ENCODE measurements around the gene TEX14. TPM values are rescaled to one million over a fixed set of nuclear protein-coding genes. Genes with fewer than 3 reads are reported as not detected.
"Not testable (repeated sequence)": the region's sequence is repeated elsewhere in the genome, so short reads cannot be mapped to it uniquely, and the experiment has no call there.

Gene TEX14
- total RNA-seq, 1 experiment from 2014 or later = not detected

DNA sequence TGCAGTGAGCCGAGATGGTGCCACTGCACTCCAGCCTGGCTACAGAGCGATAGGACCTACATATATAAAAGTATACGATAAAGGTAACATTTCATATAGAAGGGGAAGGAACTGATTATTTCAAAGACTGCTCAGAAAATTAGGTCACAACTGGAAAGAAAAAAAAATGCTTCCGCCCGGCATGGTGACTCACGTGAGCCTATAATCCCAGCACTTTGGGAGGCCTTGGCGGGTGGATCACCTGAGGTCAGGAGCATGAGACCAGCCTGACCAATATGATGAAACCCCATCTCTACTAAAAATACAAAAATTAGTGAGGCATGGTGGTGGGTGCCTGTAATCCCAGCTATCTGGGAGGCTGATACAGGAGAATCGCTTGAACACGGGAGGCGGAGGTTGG, 7.8 kb downstream of the TEX14 start:
- no peaks in the 10 kb centered on the region for H3K4me1 ChIP-seq (ENCODE audit: low read length)
- H3K9me3 ChIP-seq (ENCODE audit: low read length) = no peaks in the 10 kb centered on the region
- no peak overlapping the region for H3K27ac ChIP-seq (ENCODE audit: low read length)
- H3K36me3 ChIP-seq (ENCODE audit: insufficient read depth, low read length) = no peaks in the 10 kb centered on the region
- no peak for DNase-seq
- no peak overlapping the region for H3K9ac ChIP-seq (ENCODE audit: low read length)
- H3K79me2 ChIP-seq (ENCODE audit: low read length) = no peaks in the 10 kb centered on the region
- H2AFZ ChIP-seq (ENCODE audit: low read length) = no peak overlapping the region
- H3K27me3 ChIP-seq (ENCODE audit: low read length) = no peaks in the 10 kb centered on the region
- no peak overlapping the region for H3K4me2 ChIP-seq (ENCODE audit: low read depth, low read length, poor library complexity, severe bottlenecking)
- H3K9me2 ChIP-seq (replicated peaks; ENCODE audit: insufficient read depth, low read length) = no peaks in the 10 kb centered on the region
- H4K20me1 ChIP-seq (ENCODE audit: insufficient read depth, low read depth, low read length) = no peaks in the 10 kb centered on the region
- H3K4me3 ChIP-seq (ENCODE audit: low read length) = no peak overlapping the region

- no peaks in the 10 kb centered on the region for H3K79me2 ChIP-seq (ENCODE audit: low read length)
- H4K20me1 ChIP-seq (ENCODE audit: insufficient read depth, low read depth, low read length) = no peaks in the 10 kb centered on the region
- H3K9me2 ChIP-seq (replicated peaks; ENCODE audit: insufficient read depth, low read length) = no peaks in the 10 kb centered on the region
- H3K9me3 ChIP-seq (ENCODE audit: low read length) = no peaks in the 10 kb centered on the region
- no peak overlapping the region for H3K9ac ChIP-seq (ENCODE audit: low read length)
- H3K27ac ChIP-seq (ENCODE audit: low read length) = no peak overlapping the region
- no peaks in the 10 kb centered on the region for H3K4me1 ChIP-seq (ENCODE audit: low read length)
- H3K4me2 ChIP-seq (ENCODE audit: low read depth, low read length, poor library complexity, severe bottlenecking) = no peak overlapping the region
- no peak overlapping the region for H2AFZ ChIP-seq (ENCODE audit: low read length)
- no peaks in the 10 kb centered on the region for H3K27me3 ChIP-seq (ENCODE audit: low read length)
- no peak overlapping the region for H3K4me3 ChIP-seq (ENCODE audit: low read length)
- H3K36me3 ChIP-seq (ENCODE audit: insufficient read depth, low read length) = no peaks in the 10 kb centered on the region
- no peak for DNase-seq
These were observed 11.8 kb downstream of the TEX14 start for GRCh38 chr17:58680038-58680369.

- no peak overlapping the region for H3K27ac ChIP-seq (ENCODE audit: low read length)
- no peak overlapping the region for H3K4me2 ChIP-seq (ENCODE audit: low read depth, low read length, poor library complexity, severe bottlenecking)
- no peaks in the 10 kb centered on the region for H3K27me3 ChIP-seq (ENCODE audit: low read length)
- no peak overlapping the region for H3K9ac ChIP-seq (ENCODE audit: low read length)
- H2AFZ ChIP-seq (ENCODE audit: low read length) = no peak overlapping the region
- H3K4me3 ChIP-seq (ENCODE audit: low read length) = no peak overlapping the region
- H3K4me1 ChIP-seq (ENCODE audit: low read length) = no peaks in the 10 kb centered on the region
- no peaks in the 10 kb centered on the region for H4K20me1 ChIP-seq (ENCODE audit: insufficient read depth, low read depth, low read length)
- H3K9me3 ChIP-seq (ENCODE audit: low read length) = no peaks in the 10 kb centered on the region
- no peaks in the 10 kb centered on the region for H3K79me2 ChIP-seq (ENCODE audit: low read length)
- no peak for DNase-seq
- H3K9me2 ChIP-seq (replicated peaks; ENCODE audit: insufficient read depth, low read length) = no peaks in the 10 kb centered on the region
- no peaks in the 10 kb centered on the region for H3K36me3 ChIP-seq (ENCODE audit: insufficient read depth, low read length)
These were observed 12.4 kb downstream of the TEX14 start for GRCh38 chr17:58679263-58680037.

DNA sequence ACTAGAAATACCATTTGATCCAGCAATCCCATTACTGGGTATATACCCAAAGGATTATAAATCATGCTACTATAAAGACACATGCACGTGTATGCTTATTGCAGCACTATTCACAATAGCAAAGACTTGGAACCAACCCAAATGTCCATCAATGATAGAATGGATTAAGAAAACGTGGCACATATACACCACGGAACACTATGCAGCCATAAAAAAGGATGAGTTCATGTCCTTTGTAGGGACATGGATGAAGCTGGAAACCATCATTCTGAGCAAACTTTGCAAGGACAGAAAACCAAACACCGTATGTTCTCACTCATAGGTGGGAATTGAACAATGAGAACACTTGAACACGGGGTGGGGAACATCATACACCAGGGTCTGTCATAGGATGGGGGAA, 13.6 kb downstream of the TEX14 start:
- H4K20me1 ChIP-seq (ENCODE audit: insufficient read depth, low read depth, low read length); H3K4me2 ChIP-seq (ENCODE audit: low read depth, low read length, poor library complexity, severe bottlenecking); DNase-seq; H3K9ac ChIP-seq (ENCODE audit: low read length); H2AFZ ChIP-seq (ENCODE audit: low read length); H3K9me3 ChIP-seq (ENCODE audit: low read length); H3K9me2 ChIP-seq (replicated peaks; ENCODE audit: insufficient read depth, low read length); H3K36me3 ChIP-seq (ENCODE audit: insufficient read depth, low read length); H3K79me2 ChIP-seq (ENCODE audit: low read length); H3K27me3 ChIP-seq (ENCODE audit: low read length); H3K4me1 ChIP-seq (ENCODE audit: low read length); H3K27ac ChIP-seq (ENCODE audit: low read length); H3K4me3 ChIP-seq (ENCODE audit: low read length): not testable (repeated sequence)

- no peaks in the 10 kb centered on the region for H4K20me1 ChIP-seq (ENCODE audit: insufficient read depth, low read depth, low read length)
- H3K27ac ChIP-seq (ENCODE audit: low read length) = no peak overlapping the region
- H2AFZ ChIP-seq (ENCODE audit: low read length) = no peak overlapping the region
- H3K36me3 ChIP-seq (ENCODE audit: insufficient read depth, low read length) = no peaks in the 10 kb centered on the region
- H3K4me3 ChIP-seq (ENCODE audit: low read length) = no peak overlapping the region
- no peaks in the 10 kb centered on the region for H3K79me2 ChIP-seq (ENCODE audit: low read length)
- no peaks in the 10 kb centered on the region for H3K9me3 ChIP-seq (ENCODE audit: low read length)
- H3K27me3 ChIP-seq (ENCODE audit: low read length) = no peaks in the 10 kb centered on the region
- H3K9ac ChIP-seq (ENCODE audit: low read length) = no peak overlapping the region
- DNase-seq = no peak
- no peak overlapping the region for H3K4me2 ChIP-seq (ENCODE audit: low read depth, low read length, poor library complexity, severe bottlenecking)
- H3K9me2 ChIP-seq (replicated peaks; ENCODE audit: insufficient read depth, low read length) = no peaks in the 10 kb centered on the region
- H3K4me1 ChIP-seq (ENCODE audit: low read length) = no peaks in the 10 kb centered on the region
These were observed 14.5 kb downstream of the TEX14 start for GRCh38 chr17:58677194-58677880.

DNA sequence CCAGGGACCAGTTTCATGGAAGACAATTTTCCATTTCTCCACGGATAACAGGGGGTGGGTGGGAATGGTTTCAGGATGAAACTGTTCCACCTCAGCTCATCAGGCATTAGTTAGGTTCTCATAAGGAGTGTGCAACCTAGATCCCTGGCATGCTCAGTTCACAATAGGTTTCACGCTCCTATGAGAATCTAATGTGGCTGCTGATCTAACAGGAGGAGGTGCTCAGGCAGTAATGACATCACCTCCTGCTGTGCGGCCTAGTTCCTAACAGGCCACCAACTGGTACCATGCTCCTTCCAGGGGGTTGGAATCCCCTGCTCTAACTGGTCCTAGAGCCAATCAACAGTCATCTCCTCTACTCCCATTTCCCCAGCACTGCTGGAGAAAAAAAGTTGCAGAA, 19.9 kb downstream of the TEX14 start:
- Histone ChIP-seq H3K4me2 (ENCODE audit: low read depth, low read length, poor library complexity, severe bottlenecking) (no peak overlapping the region), H3K4me1 (ENCODE audit: low read length) (peaks cover 2% of the 10 kb centered on the region), H3K27me3 (ENCODE audit: low read length) (no peaks in the 10 kb centered on the region), H3K36me3 (ENCODE audit: insufficient read depth, low read length) (no peaks in the 10 kb centered on the region), H4K20me1 (ENCODE audit: insufficient read depth, low read depth, low read length) (no peaks in the 10 kb centered on the region), H3K9ac (ENCODE audit: low read length) (no peak overlapping the region), H3K4me3 (ENCODE audit: low read length) (no peak overlapping the region), H3K9me2 (replicated peaks; ENCODE audit: insufficient read depth, low read length) (no peaks in the 10 kb centered on the region), H3K9me3 (ENCODE audit: low read length) (no peaks in the 10 kb centered on the region), H3K27ac (ENCODE audit: low read length) (no peak overlapping the region), H2AFZ (ENCODE audit: low read length) (no peak overlapping the region), H3K79me2 (ENCODE audit: low read length) (no peaks in the 10 kb centered on the region)
- DNase-seq = no peak

- H3K27ac ChIP-seq (ENCODE audit: low read length) = no peak overlapping the region
- H3K9me3 ChIP-seq (ENCODE audit: low read length) = no peaks in the 10 kb centered on the region
- H3K9ac ChIP-seq (ENCODE audit: low read length) = no peak overlapping the region
- no peaks in the 10 kb centered on the region for H3K9me2 ChIP-seq (replicated peaks; ENCODE audit: insufficient read depth, low read length)
- no peak overlapping the region for H3K4me2 ChIP-seq (ENCODE audit: low read depth, low read length, poor library complexity, severe bottlenecking)
- no peaks in the 10 kb centered on the region for H3K36me3 ChIP-seq (ENCODE audit: insufficient read depth, low read length)
- no peak overlapping the region for H2AFZ ChIP-seq (ENCODE audit: low read length)
- H3K27me3 ChIP-seq (ENCODE audit: low read length) = no peaks in the 10 kb centered on the region
- no peak for DNase-seq
- H3K4me1 ChIP-seq (ENCODE audit: low read length) = peaks cover 10% of the 10 kb centered on the region
- H3K4me3 ChIP-seq (ENCODE audit: low read length) = no peak overlapping the region
- no peaks in the 10 kb centered on the region for H4K20me1 ChIP-seq (ENCODE audit: insufficient read depth, low read depth, low read length)
- H3K79me2 ChIP-seq (ENCODE audit: low read length) = no peaks in the 10 kb centered on the region
These were observed 22.0 kb downstream of the TEX14 start for GRCh38 chr17:58669853-58670252.

DNA sequence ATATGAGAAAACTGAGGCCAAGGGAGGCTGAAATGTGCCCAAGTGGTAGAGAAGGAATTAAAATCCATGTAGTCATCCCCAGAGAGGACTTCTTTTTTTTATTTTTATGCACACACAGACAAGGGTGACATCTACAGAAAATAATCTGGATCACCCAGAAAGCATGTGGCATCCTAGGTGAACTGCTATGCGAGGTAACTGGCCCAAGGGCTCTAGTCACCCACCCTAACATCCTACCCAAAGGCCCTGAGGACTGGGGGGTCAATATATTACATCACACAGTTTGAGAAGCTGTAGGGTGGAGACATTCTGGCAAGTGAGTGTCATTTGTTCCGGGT, 23.3 kb downstream of the TEX14 start:
- DNase-seq = no peak
- H4K20me1 ChIP-seq (ENCODE audit: insufficient read depth, low read depth, low read length) = no peaks in the 10 kb centered on the region
- peaks cover 10% of the 10 kb centered on the region for H3K4me1 ChIP-seq (ENCODE audit: low read length)
- H3K27me3 ChIP-seq (ENCODE audit: low read length) = no peaks in the 10 kb centered on the region
- no peaks in the 10 kb centered on the region for H3K36me3 ChIP-seq (ENCODE audit: insufficient read depth, low read length)
- no peak overlapping the region for H3K9ac ChIP-seq (ENCODE audit: low read length)
- no peak overlapping the region for H3K27ac ChIP-seq (ENCODE audit: low read length)
- no peak overlapping the region for H3K4me2 ChIP-seq (ENCODE audit: low read depth, low read length, poor library complexity, severe bottlenecking)
- no peaks in the 10 kb centered on the region for H3K9me2 ChIP-seq (replicated peaks; ENCODE audit: insufficient read depth, low read length)
- no peaks in the 10 kb centered on the region for H3K9me3 ChIP-seq (ENCODE audit: low read length)
- no peak overlapping the region for H3K4me3 ChIP-seq (ENCODE audit: low read length)
- H3K79me2 ChIP-seq (ENCODE audit: low read length) = no peaks in the 10 kb centered on the region
- no peak overlapping the region for H2AFZ ChIP-seq (ENCODE audit: low read length)
